Activated CD4-positive, alpha-beta T cell treated with anti-CD3 and anti-CD28 coated beads, Interleukin-2, amount 50 U/mL, for 4 hours (primary cell): Measurements from ENCODE around the gene PIEZO2.

Experiments used
- DNase-seq, 2 experiments: peaks; one replicate each; pipeline ENCODE4 v3.0.0-alpha.2; 2020

PIEZO2 gene

DNA sequence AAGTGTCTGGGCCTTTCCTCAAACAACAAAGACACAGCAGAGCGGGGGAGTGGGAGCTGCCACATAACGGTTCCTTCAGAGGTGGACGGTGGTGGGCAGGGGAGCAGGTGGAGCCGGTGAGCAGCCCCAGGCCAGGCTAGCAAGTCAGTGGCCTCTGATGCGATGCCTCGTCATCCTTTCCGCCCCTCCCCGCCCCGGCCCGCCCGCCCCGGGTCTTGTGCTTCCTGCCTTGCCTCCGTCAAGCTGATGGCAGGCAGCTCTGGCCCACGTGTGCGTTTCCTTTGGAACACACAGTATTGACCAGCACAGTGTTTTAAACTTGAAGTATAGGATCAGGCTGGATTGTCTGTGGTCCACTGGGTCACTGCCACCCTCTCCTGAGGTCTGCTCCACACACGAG is 38.9 kb downstream of the PIEZO2 start:
- DNase-seq = no peak

DNA sequence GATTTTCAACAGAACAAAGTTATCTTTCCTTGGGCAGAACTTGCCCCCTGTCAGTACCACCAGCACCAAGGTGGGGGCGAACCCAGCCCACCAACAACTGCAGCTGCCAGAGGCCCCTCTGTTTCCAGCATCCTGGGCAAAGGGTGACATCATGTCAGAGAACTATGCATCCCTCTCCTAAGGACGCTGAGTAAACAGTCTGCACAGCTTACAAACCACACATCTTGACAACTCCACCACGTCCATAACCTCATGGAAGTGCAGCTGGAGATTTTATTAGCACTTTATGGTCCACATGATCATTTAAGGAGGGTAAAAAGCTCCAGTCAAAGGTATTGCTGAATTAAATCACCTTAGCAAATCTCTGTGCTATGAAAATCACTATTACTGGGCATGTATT is 40.4 kb downstream of the PIEZO2 start:
- DNase-seq = no peak

DNA sequence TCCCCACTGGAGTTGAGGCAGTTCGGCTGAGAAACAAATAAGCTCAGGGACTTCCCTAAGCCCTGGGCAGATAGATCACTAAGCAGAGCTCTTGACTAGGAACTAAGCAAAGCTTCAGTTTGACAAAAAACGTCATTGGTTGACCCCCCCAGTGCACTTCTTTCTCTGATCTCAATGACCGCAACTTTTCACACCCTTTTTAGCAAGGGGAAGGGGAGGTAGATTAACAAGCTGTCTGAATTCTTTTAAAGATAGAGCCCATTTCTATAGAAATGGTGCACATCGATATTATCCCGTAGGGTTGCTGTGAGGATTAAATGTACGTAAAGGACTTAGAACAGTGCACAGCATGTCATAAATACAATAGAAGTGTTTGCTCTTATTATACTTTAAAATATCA is 42.5 kb downstream of the PIEZO2 start:
- no peak for DNase-seq

DNA sequence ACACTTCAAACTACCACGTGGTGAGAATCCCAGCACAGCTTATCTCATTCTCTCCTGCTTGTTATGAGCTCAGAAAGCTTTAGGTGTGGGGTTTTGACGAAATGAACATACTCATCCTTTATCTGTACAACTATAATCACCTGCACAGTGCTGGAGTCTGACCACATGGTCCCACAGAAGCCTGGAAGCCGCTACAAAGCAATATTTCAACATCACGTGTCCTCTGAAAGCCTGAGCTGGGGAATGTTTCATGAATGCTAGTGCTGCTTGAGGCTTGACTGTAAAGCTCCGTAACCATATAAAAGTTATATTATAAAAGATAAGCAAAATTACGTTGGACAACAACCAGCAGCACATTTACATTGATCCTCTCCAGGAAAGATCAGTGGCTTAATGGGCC is 43.9 kb downstream of the PIEZO2 start:
- DNase-seq = no peak

DNA sequence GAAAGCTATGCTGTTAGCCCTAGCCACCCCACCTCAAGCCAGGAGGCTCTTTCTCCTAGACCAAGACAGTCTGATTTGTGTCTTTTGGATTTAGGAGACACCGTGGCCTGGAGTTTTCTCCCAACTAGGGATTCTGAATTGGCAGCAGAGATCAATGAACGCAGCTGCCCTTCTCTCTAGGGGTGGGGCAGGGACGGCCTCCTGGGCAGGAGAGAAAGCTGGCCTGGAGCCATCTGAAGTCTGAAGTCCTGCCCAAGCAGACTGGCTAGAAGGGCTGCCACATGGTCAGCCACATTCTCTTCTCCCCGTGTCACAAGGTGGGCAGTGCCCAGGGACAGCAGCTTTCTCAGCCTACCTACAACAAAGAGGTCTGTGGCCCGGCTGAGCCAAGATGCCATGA is 45.1 kb downstream of the PIEZO2 start:
- DNase-seq = no peak

DNA sequence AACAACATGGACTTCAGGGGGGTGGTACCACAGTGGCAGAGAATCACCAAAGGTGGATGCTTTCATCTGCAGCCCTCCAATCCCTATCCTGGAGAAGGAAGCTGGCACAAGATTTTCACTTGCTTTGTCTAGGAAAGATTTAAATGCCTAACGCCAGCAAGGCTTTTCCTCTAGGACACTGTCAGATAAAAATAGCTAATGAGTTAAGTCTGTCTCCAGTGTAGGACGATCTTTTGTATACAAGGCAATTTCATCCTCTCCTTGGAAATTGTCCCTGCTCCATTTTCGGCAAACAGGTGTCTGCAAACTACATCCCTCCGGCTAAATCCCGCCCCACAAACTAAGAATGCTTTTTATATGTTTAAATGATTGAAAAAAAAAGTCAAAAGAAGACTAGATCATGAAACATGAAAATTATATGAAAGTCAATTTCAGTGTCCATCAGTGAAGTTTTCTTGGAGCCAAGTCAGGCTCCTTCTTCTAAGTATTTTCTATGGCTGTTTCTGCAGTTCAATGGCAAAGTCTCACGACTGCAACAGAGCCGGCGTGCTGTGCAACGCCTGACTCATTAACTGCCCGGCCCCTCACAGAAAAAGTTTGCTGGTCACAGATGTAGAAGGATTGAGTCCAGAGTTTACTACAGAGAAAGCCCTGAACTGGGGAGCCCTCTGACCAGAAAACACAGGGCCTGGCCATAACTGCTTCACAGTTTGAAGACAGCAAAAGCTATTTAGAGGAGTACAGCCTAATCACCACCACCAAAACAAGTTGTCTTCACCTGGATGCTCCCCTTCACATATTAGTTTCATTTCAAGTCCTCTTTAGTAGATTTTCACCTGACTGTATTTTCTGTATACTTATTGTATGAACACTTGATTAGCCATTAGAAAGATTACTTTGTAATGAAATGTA is 52.3 kb downstream of the PIEZO2 start:
- DNase-seq = no peak

DNA sequence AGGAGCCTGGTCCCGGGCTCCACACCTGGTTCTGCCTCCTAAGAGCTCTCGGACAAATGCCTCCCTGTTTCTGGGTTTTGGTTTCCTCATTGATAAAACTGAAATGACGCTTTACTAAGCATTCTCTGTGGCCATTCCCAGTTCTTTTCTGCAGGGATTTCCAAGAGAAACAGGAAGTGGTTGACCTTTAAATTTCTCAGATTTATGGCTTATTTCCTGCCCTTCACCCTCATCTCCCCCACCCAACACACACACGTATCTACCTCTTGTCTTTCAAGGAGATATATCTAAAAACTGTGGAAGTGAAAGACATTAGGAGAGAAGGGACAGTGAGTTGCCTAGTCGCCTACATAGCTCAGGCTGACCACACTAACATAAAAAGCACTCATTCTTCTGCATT is 53.0 kb downstream of the PIEZO2 start:
- DNase-seq = no peak

DNA sequence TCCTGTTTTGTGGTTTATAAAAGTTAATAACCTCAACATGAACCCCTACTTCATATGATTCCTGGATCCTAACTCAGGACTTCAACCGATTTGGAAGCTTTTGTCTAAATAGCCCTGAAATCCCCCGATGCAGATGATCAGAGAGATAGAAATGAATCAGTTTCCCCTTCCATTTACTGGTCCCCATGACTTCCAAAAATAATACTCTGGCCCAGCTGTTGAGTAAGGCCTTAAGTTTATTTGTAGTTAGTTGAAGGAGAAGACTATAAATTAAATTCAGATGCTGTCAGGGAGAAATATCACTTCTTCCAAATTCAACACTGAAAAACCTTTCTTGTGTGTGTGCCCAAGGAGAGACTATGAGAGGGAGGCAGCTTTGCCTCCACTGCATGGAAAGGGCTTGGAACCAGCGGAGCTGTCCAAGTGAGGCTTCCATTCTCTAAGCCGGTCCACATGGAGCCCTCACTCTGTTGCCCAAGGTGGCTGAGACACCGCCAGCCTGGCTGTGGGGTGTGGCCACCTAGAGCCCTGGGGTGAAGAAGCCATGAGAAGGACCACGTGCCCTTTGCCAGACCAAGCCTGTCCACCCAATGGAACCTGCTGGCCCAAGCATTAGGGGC is 53.6 kb downstream of the PIEZO2 start:
- DNase-seq = no peak

DNA sequence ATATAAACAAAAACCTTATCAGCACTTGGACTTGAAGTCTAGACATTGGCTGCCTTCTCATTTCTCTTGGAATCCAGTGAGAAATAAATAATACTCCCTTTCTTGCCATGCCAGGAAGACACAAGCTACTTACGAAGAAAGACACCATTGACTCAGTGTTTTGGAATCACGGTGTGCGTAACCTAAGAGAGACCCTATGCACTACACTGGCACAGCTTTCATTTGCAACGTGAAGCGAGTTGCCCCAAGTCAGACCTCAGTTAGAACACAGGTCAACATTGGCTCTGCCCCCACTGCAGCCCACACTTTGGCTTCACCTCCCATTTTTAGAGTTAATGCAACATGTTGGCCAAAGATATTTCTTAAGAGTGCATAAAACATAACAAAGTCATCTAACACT is 54.2 kb downstream of the PIEZO2 start:
- no peak for DNase-seq

DNA sequence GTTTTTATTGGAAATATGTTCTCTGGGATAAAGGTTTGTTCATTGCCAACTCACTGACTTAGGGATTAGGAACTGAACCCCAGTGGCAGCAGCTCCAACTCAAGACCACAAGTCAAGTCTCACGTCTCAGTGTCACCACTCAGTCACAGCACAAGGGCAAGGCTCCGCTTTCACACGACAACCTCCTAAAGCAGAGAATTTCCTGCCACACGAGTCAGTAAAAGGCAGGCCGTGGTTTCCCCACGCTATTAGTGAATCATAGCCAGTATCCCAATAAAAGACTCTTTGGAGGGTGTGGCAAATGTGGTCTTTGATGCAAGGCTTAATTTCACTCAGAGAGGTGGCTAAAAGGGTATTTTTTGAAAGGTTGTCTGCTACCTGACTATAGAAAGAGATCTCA is 57.6 kb downstream of the PIEZO2 start:
- no peak for DNase-seq

DNA sequence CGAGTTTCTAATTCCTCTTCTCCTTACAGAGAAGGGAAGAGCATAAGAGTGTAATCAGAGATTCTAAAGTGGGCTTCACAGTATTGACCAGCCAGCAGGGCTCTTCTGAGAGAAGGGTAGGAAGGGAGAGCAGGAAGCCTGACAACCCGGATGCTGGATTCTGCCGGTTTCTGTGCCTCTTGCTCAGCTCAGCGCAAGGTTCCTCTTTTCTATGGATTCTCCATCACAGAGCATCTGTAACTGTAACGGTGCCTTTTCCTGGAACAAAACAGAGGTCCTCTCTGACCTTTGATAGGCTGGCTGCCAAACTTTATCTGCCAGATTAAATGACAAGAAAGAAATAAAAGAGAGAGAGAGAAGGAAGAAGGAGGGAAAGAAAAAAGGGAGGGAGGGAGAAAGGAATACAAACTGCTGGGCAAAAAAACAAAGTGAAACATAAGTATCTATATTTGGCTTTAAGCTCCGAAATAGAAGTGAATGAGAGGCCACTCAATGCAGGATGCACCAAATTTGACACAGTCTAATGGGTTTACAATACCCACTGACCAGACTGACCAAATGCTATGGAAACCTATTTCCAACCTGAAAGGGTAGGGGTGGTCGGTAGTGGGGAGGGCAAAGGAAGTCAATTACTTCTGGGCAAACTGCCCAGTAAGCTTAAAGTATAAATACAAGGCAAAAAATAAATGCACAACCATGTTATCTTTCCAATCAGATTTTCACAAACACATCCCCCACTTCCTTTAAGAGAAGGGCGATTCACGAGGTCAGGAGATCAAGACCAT is 59.2 kb downstream of the PIEZO2 start:
- no peak for DNase-seq

DNA sequence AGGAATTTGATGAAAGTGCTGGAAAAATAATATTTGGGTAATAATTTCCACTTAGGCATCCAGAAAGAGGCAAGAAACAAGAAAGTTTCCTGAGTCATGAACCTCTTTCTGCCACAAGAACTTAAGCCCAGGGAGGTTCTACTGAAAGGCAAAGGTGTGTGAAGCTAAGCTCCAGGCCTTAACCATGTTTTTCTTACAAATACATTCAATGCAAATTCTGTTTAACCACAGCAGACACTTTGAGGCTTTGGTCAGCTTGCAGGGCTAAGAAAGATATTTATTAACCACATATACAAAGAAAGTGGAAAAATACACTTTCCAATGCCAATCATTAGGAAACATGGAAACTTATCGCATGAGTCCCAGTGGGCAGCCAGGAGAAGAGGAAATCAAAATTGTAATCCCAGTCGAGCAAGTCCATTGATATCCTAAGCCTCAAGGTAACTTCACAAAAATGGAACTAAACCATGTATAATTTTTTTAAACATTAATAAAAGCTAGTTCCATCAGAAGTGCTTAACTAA is 68.3 kb downstream of the PIEZO2 start:
- DNase-seq = no peak

DNA sequence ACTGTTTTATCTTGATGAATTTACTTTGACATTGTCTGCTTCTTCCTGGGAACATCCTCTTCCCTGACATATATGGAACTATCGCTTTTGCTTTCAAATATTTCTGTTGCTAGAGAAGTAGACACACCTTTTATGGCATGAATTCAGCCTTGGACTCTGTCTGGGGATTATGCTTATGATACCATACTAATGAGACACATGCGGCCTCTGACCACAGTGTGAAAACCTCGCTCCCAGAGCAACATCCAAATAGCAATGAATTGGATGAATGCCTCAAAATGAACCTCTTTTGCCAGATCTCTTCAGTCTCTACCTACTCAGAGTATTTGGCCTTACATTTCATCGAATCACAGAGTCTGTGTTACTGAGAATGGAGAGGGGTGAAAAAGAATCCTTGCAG is 70.9 kb downstream of the PIEZO2 start:
- DNase-seq = no peak

DNA sequence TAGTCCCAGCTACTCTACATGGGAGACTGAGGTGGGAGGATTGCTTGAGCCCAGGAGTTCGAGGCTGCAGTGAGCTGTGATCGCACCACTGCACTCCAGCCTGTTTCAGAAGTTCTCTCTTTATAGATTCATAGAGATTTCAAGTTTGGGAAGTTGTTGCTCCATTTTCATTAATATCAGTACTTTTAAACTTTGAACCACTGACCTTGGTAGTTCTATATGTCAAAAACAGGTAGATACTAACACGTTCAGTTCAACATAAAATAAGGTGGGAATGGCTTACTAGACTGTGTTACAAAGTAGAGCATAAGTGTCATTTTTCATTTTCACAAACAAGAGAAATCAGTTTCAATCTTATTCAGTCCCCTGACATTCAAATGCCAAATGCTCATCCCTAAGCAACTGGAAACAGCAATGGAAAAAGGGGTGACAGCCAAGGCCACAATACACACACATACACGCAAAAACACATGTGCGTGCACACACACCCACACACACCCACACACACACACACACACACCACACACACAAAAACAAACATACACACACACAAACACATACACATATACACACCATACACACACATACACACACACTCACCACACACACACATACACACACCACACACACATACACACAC is 71.7 kb downstream of the PIEZO2 start:
- DNase-seq = no peak

DNA sequence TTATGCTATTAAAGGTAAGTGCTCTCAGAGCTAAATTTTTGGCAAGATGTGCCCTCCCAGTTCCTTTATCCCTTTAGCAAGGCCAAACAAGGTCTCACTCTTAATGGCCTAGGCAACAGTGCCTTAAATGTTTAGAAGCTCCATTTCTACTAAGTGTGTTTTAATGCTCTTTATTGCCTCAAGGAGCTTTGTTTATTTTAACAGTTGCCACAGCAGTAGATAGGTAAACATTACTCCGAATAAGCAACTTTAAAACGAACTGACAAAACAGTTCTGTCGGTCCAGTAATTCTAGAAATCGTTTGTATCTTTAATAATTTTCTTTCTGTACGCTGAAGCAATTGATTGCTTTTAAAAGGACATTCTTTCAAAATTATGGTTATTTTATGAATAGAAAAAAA is 74.5 kb downstream of the PIEZO2 start:
- no peak for DNase-seq

DNA sequence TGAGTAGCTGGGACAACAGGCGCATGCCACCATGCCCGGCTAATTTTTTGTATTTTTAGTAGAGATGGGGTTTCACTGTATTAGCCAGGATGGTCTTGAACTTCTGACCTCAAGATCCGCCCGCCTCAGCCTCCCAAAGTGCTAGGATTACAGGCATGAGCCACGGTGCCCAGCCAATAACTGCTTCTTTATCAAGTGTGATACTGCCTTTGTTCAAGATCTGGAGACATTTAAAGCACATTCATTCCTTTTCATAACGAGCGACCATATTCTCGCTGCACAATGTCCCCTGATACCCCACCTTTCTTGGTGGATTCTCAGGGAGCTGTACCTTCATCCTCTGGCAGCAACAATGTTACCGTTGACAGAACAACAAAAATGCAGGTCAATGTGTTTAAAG is 75.4 kb downstream of the PIEZO2 start:
- DNase-seq = no peak

DNA sequence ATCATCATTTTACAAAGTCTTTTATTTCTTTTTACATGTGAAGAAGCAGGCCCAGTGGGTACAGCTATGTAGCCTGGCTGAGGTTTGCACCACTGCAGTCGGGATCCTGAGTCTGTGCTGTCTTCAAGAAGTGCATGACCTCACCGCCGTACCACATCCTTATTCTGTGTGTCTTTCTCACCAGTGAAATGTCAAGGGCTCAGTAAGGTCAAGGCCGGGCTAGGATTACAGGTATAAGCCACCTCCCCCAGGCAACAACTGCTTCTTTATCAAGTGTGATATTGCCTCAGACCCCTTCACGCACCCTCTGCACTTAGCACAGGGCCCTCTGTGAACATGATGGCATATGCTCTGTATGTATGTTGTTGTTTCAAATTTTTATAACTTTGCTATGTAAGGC is 76.7 kb downstream of the PIEZO2 start:
- no peak for DNase-seq

DNA sequence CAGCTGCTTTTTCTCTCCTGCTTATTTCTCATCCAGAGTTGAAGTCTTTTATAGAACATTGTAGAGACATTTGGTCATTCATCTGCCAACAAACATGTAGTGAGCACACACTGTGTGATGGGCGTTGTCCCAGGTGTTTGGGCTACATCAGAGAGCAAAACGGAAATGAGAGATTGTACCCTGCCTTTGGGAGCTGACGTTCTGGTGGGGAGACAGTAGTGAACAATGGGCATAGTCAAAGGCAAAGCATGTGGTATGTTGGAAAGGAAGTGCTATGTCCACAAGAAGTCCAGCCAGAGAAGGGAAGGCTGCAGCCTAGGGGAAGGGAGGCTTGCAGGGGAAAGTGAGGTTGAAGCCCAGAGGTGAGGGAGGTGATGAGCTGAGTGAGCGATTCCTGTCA is 78.1 kb downstream of the PIEZO2 start:
- DNase-seq = no peak

DNA sequence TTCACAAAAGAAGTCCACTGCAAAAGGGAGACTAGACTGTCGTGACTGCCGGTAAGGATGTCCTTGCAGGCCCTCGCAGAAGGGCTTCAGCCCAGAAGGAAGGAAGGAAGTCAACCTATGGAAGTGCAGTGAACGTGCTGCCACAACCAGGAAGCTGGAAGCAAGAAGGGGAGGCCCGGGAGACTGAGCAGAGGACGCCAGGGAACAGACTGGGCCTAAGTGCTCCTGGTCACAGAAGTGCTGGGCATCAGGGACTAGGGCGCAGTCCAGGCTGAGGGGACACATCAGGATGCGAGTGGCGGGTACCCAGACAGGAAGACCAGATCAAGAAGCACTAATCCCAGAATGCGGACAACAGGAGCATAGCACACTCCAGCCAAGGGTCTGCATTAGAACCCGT is 78.8 kb downstream of the PIEZO2 start:
- DNase-seq = no peak

DNA sequence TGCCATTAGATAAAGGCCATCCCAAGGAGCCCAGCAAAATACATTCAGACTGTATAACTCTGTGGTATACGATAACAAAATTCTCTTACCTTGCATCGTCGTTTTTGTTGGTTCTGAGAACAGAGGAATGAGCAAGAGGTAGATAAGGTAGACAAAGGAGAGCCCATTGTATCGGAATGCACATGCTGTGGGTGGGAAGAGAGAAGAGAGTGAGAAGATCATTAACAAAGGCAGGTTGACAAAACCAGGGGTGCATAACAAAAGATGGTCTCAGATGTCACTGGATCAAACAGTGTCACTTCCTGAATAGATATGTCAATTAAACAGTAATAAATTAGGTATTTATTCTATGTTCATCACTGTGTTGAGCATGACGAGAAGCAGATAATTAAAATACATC is 83.3 kb downstream of the PIEZO2 start:
- no peak for DNase-seq

DNA sequence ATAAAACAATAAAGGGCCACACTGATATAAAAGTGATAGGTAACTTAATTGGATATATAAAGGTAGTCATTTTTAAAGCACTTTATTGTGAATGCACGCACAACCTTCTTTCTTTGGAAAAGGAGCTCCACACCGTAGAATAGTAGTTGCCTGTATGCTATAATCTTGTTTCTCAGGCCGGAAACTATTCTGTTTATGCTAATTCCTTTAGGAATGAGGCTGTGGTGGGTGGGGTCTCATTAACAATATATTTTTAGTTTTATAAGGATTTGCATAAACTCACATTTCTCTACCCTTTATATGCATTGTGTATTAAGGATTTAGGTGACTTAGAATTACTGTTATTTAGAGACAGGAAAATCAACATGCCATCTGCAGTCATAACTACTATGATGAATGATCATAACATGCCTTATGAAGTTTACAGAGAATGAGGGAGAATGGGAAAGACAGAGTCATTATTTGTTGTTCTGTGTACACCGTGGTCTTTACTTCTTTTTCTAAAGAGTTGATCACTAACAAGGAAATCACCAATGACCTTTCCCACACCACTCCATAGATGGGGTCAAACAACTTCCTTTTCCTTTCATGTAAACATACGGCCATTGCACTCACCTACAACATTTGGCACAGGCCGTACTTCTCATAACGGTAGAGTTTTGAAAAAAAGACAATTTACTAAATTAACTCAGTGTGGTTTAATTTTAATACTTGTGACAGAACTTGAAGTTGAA is 84.5 kb downstream of the PIEZO2 start:
- DNase-seq = no peak

DNA sequence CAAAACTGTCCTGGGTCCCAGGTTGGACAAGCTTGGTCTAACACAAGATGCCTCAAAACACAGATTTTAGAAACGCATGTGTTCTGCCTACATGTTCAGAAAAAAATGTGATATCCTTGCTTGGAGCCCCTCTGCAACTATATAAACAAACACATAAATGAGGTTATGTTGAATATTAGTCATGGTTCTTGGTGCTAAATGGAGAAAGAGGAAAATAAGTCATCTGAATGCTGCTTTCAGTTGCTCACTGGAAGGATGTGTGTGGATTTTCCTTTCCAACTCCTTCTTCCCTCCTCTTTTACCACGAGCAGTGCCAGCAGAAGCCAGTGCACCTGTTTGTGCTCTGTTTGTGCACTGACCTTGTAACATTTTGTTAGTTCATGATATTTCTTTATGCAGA is 85.3 kb downstream of the PIEZO2 start:
- no peak for DNase-seq
